Omental fat pad (tissue), 4 donors: ENCODE results near the gene MEGF6. TPM values are rescaled to one million over a fixed set of nuclear protein-coding genes. Genes with fewer than 3 reads are reported as not detected.

ENCODE experiments used
- ATAC-seq: fragments of 150-250 bp; one replicate; pipeline ENCODE4 v1.9.1; 2016; ENCODE audit warnings: mild to moderate bottlenecking, moderate library complexity; ENCODE audit not compliant: low FRiP score
- DNase-seq: peaks from one replicate; pipeline ENCODE4 v3.0.0-alpha.2; 2019; ENCODE audit warnings: low spot score
- CTCF ChIP-seq, 3 donors: fragments of 450-650 bp; IDR thresholded peaks; one replicate each; pipeline ENCODE4 v1.5.1; 2016 to 2017; ENCODE audit warnings: antibody characterized with exemption in 3 of 3, mild to moderate bottlenecking in 3 of 3, moderate library complexity in 2 of 3
- total RNA-seq, 4 donors: library from RNA; depleted of rRNA; stranded (reverse); fragments of >200 nt; gene quantifications; one replicate each; pipeline ENCODE4 v1.1.0, GENCODE V29; 2016

MEGF6 gene
- total RNA-seq, 4 donors from 2014 or later, result 13.2 to 60.1 (median 21.9) TPM

- TF ChIP-seq CTCF (IDR thresholded peaks at IDR 0.05), result no peak
- DNase-seq (no peak), ATAC-seq (no peak)
These were observed 90.6 kb downstream of the MEGF6 start for GRCh38 chr1:3520419-3521378.

DNA sequence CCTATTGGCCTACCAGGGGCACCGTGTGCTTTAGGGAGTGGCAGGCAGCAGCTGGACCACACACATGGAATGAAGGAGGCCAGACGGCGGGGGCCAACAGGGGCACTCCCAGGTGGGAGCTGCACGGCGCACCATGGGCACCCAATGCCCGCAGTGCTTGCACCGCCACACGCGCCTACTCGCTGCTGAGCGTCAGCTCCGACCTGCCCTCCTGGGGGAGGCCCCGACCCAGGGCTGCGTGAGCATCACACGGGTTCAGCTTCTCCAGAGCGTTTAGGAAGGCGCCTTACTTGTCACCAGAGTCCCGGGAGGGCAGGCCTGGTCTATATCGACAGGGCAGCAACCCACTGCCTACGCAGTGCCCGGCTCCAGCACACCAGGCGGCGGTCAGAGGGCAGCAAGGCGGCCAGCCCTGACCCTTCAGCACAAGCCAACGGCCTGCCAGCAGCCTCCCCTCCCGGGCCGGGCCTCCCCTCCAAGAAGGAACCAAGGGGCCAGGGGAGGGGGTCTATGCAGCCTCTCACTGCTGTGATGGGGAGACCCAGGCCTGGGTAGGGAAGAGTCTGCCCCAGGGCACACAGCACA lies 91.9 kb downstream of the MEGF6 start:
- ATAC-seq (no peak), DNase-seq (no peak)
- no peak for TF ChIP-seq CTCF (IDR thresholded peaks at IDR 0.05)

DNA sequence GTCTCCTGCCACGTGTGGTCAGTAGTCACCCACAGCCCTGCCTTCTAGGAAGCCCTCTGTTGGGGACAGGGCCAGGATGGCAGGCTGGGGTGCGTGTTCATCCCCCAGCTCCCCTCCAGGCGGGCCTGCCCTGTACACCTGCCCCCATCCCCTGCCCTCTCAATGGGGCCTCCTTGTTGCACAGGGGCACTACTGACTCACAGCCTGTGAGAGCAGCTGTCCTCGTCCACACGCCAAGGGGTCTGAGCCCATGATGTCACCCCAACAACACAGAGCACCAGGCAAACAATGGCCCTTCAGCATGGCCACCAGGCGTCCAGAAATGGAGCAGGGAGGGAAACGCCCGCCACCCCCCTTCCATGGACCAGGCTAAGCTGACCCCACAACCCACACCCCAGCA lies 92.6 kb downstream of the MEGF6 start:
- DNase-seq, result no peak
- no peak for ATAC-seq
- no peak for TF ChIP-seq CTCF (IDR thresholded peaks at IDR 0.05)

DNA sequence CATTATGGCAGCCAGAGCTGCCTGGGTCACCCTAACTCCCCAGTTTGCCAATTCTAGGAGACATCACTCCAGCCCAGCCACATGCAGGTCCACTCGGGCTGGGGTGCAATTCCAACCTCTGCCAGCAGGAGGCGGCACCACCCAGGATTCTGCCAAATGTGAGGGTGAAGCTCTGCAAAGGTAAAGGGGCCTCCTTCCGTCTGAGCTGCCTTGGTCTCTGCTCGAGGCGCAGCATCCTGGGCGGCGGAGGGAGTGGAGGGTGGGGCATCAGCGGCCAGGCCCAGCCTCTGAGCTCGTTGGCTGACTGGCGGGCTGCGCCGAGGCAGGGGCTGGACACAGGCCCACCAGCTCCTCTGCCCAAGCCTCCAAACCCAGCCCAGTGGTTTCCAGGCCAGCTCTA lies 93.1 kb downstream of the MEGF6 start:
- no peak for DNase-seq
- no peak for ATAC-seq
- TF ChIP-seq CTCF (IDR thresholded peaks at IDR 0.05), result peak in 1 of 3 donors; percentile 62

DNA sequence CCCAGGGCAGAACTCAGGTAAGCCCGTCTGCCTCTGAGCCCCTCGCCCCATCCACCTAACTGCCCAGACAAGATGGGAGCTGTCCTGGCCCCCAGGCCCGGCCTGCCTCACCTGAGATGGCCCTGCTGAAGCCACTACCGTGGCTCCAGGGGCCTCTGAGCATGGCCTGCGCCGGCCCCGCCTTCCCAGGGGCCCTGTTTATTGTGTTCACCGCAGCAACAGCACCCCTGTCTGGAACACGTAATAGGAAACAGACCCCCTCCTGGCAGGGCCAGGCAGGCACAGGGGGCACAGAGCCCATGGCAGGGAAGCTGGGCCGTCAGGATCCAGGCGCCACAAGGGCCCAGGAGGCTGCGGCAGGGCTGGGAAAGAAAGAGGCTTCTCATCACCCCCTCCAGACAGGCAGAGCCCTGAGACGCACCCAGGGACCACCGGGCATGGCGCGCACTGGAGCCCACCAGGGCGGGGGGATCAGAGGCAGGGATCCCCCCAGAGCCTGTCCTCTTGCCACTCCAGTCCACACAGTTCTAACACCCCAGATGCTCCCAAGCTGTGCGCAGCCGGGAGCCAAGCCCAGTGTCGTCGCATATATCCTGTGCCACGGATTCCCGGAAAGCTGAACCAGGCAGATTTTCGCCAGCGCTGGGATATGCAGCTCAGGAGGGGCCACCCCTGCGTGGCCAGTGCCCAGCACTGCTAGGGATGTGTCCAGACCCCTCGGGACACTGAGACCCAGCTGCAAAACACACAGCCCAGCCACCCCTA lies 94.2 kb downstream of the MEGF6 start:
- ATAC-seq (no peak), DNase-seq (no peak)
- TF ChIP-seq CTCF (IDR thresholded peaks at IDR 0.05), result no peak

GRCh38 chr1:3516481-3516869 lies 94.8 kb downstream of the MEGF6 start:
- no peak for TF ChIP-seq CTCF (IDR thresholded peaks at IDR 0.05)
- ATAC-seq (no peak), DNase-seq (no peak)
